ENCODE results near the gene NGF.

Gene NGF

DNA sequence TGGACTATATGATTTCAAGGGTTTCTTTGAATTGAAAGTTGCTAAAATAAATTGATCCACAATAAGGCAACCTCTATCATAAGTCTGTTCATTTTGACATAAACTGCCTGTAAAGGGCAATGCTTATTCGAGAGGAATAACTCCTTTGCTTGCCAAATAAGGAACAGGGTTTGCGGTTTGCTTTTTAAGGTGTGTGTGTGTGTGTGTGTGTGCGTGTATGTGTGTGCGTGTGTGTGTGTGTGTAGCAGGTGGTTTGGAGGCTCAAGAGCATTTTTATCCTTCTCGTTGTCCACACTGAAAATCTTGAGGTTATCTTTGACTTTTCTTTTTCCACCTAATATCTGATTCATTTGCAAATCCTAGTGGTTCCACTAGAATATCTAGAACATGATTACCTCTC, 13.1 kb upstream of the NGF start:
- H3K36me3 ChIP-seq (ENCODE audit: control insufficient read depth in 4 of 4, insufficient read depth in 4 of 4, low read length in 3 of 4) = no peaks in the 10 kb centered on the region
- ChIA-PET POLR2A (no interaction called here), CTCF (no interaction called here)
- no peaks in the 10 kb centered on the region for H3K27me3 ChIP-seq (replicated peaks in 2 of 5; ENCODE audit: control insufficient read depth in 4 of 5, insufficient read depth in 5 of 5, low read length in 4 of 5)
- WGBS (ENCODE audit: insufficient coverage) = 50% methylated on average over 1 of the region's 5 CpGs
- H3K9me3 ChIP-seq (ENCODE audit: control extremely low read depth in 1 of 5, control insufficient read depth in 4 of 5, insufficient read depth in 2 of 5, low read depth in 1 of 5, low read length in 4 of 5) = no peaks in the 10 kb centered on the region
- H3K4me1 ChIP-seq (ENCODE audit: control extremely low read depth in 1 of 4, control insufficient read depth in 4 of 4, insufficient read depth in 4 of 4, low read length in 3 of 4) = no peaks in the 10 kb centered on the region
- peak; percentile 13 to 70 (median 35) for DNase-seq
- no peak overlapping the region for H3K4me3 ChIP-seq (ENCODE audit: control insufficient read depth in 1 of 7, extremely low read depth in 1 of 7, insufficient read depth in 4 of 7, low read depth in 2 of 7, low read length in 6 of 7)
- no peak overlapping the region for H3K27ac ChIP-seq (ENCODE audit: insufficient read depth in 1 of 2, low read depth in 1 of 2, low read length in 2 of 2, poor library complexity in 1 of 2, severe bottlenecking in 2 of 2)

DNA sequence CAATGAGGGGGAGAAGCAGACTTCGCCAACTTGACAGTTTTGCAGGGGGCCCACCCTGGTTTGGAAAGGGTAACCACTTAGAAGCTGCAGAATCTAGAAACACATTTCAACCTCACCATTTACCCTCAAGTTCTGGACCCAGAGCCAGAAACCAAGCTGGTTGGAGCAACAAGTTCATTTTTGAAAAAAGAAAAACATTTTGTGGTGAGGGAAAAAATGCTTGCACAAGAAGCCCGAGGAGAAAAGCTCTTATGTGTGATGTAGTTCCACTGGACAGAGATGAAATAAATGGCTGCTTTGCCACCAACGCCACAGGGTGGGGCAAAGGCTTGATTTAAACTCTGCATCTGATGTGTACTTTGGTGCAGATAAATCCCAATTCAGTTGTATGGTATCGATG, 10.6 kb upstream of the NGF start:
- Histone ChIP-seq H3K27ac (ENCODE audit: insufficient read depth in 1 of 2, low read depth in 1 of 2, low read length in 2 of 2, poor library complexity in 1 of 2, severe bottlenecking in 2 of 2) (no peak overlapping the region), H3K27me3 (replicated peaks in 2 of 5; ENCODE audit: control insufficient read depth in 4 of 5, insufficient read depth in 5 of 5, low read length in 4 of 5) (no peaks in the 10 kb centered on the region), H3K9me3 (ENCODE audit: control extremely low read depth in 1 of 5, control insufficient read depth in 4 of 5, insufficient read depth in 2 of 5, low read depth in 1 of 5, low read length in 4 of 5) (no peaks in the 10 kb centered on the region), H3K4me3 (ENCODE audit: control insufficient read depth in 1 of 7, extremely low read depth in 1 of 7, insufficient read depth in 4 of 7, low read depth in 2 of 7, low read length in 6 of 7) (no peak overlapping the region), H3K4me1 (ENCODE audit: control extremely low read depth in 1 of 4, control insufficient read depth in 4 of 4, insufficient read depth in 4 of 4, low read length in 3 of 4) (no peaks in the 10 kb centered on the region), H3K36me3 (ENCODE audit: control insufficient read depth in 4 of 4, insufficient read depth in 4 of 4, low read length in 3 of 4) (no peaks in the 10 kb centered on the region)
- 87% methylated on average over 3 of the region's 4 CpGs for WGBS (ENCODE audit: insufficient coverage)
- POLR2A ChIA-PET = no interaction called here
- no peak for DNase-seq
- CTCF ChIA-PET = interaction anchor here (1.6 kb wide), 1 partner anchor 10 kb away, joined by 5 read pairs; the partner anchor contains the start of gene NGF

DNA sequence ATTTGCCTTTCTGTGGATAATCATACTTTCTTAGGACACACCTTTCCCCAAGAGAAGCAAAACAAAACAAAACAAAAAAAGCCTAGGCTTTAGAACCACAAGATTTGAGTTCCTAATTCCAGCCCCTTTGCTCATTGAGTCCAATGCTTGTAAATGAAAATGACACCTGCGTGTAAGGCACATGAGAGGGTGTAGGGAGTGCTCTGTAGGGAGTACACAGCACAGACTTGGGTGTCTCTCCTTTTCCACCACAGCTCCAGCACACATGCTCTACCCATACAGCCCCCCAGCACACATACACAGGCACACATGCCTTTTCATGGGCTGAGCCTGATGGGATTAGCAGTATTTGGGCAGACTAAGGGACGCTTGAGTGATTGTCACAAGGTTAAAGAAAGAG, 9.2 kb upstream of the NGF start:
- ChIA-PET POLR2A (no interaction called here), CTCF (no interaction called here)
- H3K27me3 ChIP-seq (replicated peaks in 2 of 5; ENCODE audit: control insufficient read depth in 4 of 5, insufficient read depth in 5 of 5, low read length in 4 of 5) = peaks cover 0 to 2% (median 0%) of the 10 kb centered on the region in 5 experiments
- WGBS (ENCODE audit: insufficient coverage) = 100% methylated on average over 1 of the region's 2 CpGs
- H3K4me1 ChIP-seq (ENCODE audit: control extremely low read depth in 1 of 4, control insufficient read depth in 4 of 4, insufficient read depth in 4 of 4, low read length in 3 of 4) = no peaks in the 10 kb centered on the region
- no peaks in the 10 kb centered on the region for H3K36me3 ChIP-seq (ENCODE audit: control insufficient read depth in 4 of 4, insufficient read depth in 4 of 4, low read length in 3 of 4)
- no peaks in the 10 kb centered on the region for H3K9me3 ChIP-seq (ENCODE audit: control extremely low read depth in 1 of 5, control insufficient read depth in 4 of 5, insufficient read depth in 2 of 5, low read depth in 1 of 5, low read length in 4 of 5)
- H3K27ac ChIP-seq (ENCODE audit: insufficient read depth in 1 of 2, low read depth in 1 of 2, low read length in 2 of 2, poor library complexity in 1 of 2, severe bottlenecking in 2 of 2) = no peak overlapping the region
- H3K4me3 ChIP-seq (ENCODE audit: control insufficient read depth in 1 of 7, extremely low read depth in 1 of 7, insufficient read depth in 4 of 7, low read depth in 2 of 7, low read length in 6 of 7) = no peak overlapping the region
- DNase-seq = no peak

DNA sequence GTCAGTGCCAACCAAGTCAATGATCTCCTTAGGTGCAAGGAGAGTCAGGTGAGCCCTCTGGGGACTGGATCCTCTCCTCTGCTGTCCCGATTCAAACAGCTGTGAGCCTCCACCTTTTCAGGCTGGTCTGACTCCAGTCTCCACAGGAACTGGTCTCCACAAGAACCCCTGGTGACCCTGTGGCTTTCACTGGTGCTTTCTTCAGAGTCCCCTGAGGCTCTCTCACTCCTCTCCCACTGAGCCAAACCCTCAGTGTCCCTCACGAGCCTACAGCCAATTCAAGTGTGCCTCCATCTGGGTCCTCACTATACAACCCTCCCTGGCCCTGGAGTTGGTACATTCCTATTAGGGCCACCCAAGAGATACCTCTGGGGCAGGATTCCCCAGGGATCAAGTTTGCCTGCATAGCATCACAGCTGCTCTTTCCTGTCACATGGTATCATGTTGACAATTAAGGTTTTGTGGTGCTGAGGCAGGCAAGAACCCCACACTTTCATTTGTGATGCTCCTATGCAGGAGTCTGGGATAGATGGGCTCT, 5.2 kb upstream of the NGF start:
- POLR2A ChIA-PET = no interaction called here
- Histone ChIP-seq H3K4me1 (ENCODE audit: control extremely low read depth in 1 of 4, control insufficient read depth in 4 of 4, insufficient read depth in 4 of 4, low read length in 3 of 4) (peaks cover 0 to 4% (median 2%) of the 10 kb centered on the region in 4 experiments), H3K27me3 (replicated peaks in 2 of 5; ENCODE audit: control insufficient read depth in 4 of 5, insufficient read depth in 5 of 5, low read length in 4 of 5) (peaks cover 2 to 31% (median 24%) of the 10 kb centered on the region in 5 experiments), H3K36me3 (ENCODE audit: control insufficient read depth in 4 of 4, insufficient read depth in 4 of 4, low read length in 3 of 4) (no peaks in the 10 kb centered on the region), H3K9me3 (ENCODE audit: control extremely low read depth in 1 of 5, control insufficient read depth in 4 of 5, insufficient read depth in 2 of 5, low read depth in 1 of 5, low read length in 4 of 5) (no peaks in the 10 kb centered on the region), H3K27ac (ENCODE audit: insufficient read depth in 1 of 2, low read depth in 1 of 2, low read length in 2 of 2, poor library complexity in 1 of 2, severe bottlenecking in 2 of 2) (no peak overlapping the region), H3K4me3 (ENCODE audit: control insufficient read depth in 1 of 7, extremely low read depth in 1 of 7, insufficient read depth in 4 of 7, low read depth in 2 of 7, low read length in 6 of 7) (no peak overlapping the region)
- no peak for DNase-seq
- CTCF ChIA-PET = no interaction called here
- 86% methylated on average over 2 of the region's 2 CpGs for WGBS (ENCODE audit: insufficient coverage)

DNA sequence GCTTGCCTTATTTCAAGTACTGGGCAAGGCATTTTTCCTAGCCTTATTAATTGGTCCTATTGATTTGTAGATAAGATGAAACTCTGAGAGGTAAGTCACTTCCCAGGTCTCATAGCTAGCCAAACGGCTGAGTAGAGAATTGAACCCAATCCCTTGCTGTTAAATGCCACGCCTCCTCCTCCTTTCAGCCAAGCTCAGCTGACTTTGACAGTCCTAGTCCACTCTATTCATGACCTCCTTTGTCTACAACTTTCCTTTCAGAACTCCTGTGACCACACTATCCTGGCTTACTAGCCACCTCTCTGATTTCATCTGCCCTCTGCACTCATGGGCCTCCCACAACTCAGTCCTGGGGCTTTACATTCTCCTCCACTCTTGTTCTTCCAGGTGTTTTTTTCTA, 3.9 kb upstream of the NGF start:
- Histone ChIP-seq H3K4me3 (ENCODE audit: control insufficient read depth in 1 of 7, extremely low read depth in 1 of 7, insufficient read depth in 4 of 7, low read depth in 2 of 7, low read length in 6 of 7) (no peak overlapping the region), H3K27ac (ENCODE audit: insufficient read depth in 1 of 2, low read depth in 1 of 2, low read length in 2 of 2, poor library complexity in 1 of 2, severe bottlenecking in 2 of 2) (no peak overlapping the region), H3K4me1 (ENCODE audit: control extremely low read depth in 1 of 4, control insufficient read depth in 4 of 4, insufficient read depth in 4 of 4, low read length in 3 of 4) (peaks cover 0 to 15% (median 9%) of the 10 kb centered on the region in 4 experiments), H3K27me3 (replicated peaks in 2 of 5; ENCODE audit: control insufficient read depth in 4 of 5, insufficient read depth in 5 of 5, low read length in 4 of 5) (peaks cover 2 to 44% (median 27%) of the 10 kb centered on the region in 5 experiments), H3K36me3 (ENCODE audit: control insufficient read depth in 4 of 4, insufficient read depth in 4 of 4, low read length in 3 of 4) (no peaks in the 10 kb centered on the region), H3K9me3 (ENCODE audit: control extremely low read depth in 1 of 5, control insufficient read depth in 4 of 5, insufficient read depth in 2 of 5, low read depth in 1 of 5, low read length in 4 of 5) (no peaks in the 10 kb centered on the region)
- no peak for DNase-seq
- CTCF ChIA-PET = interaction anchor here (1.2 kb wide), 1 partner anchor 255 kb away, joined by 3 read pairs; no protein-coding TSS in a partner anchor
- POLR2A ChIA-PET = no interaction called here
- WGBS (ENCODE audit: insufficient coverage) = 92% methylated on average over 2 of the region's 2 CpGs

DNA sequence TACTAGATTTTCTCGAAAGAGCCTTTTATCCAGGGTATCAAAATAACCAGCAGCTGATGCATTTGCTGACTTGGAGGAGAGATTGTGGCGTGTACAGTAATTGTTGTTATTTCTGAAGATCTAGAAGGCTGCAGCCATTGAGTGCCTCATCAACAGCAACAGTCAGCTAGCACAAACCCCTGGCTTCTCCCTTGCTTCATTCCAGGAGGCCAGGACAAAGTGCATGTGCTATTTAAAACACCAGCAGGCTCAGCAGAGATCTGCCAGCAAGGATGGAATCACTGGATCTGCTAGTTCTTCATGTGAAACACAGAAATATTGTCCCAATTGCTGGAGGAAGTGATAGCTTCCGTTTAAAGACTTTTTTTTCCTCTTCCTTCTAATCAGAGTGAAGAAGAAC, 2.8 kb upstream of the NGF start:
- ChIA-PET POLR2A (no interaction called here), CTCF (interaction anchor here (0.6 to 1.2 kb wide), 2 partner anchors 198 to 256 kb away, joined by 3 read pairs; no protein-coding TSS in a partner anchor)
- Histone ChIP-seq H3K36me3 (ENCODE audit: control insufficient read depth in 4 of 4, insufficient read depth in 4 of 4, low read length in 3 of 4) (no peaks in the 10 kb centered on the region), H3K9me3 (ENCODE audit: control extremely low read depth in 1 of 5, control insufficient read depth in 4 of 5, insufficient read depth in 2 of 5, low read depth in 1 of 5, low read length in 4 of 5) (no peaks in the 10 kb centered on the region), H3K27me3 (replicated peaks in 2 of 5; ENCODE audit: control insufficient read depth in 4 of 5, insufficient read depth in 5 of 5, low read length in 4 of 5) (peaks cover 2 to 55% (median 34%) of the 10 kb centered on the region in 5 experiments), H3K4me3 (ENCODE audit: control insufficient read depth in 1 of 7, extremely low read depth in 1 of 7, insufficient read depth in 4 of 7, low read depth in 2 of 7, low read length in 6 of 7) (no peak overlapping the region), H3K27ac (ENCODE audit: insufficient read depth in 1 of 2, low read depth in 1 of 2, low read length in 2 of 2, poor library complexity in 1 of 2, severe bottlenecking in 2 of 2) (no peak overlapping the region), H3K4me1 (ENCODE audit: control extremely low read depth in 1 of 4, control insufficient read depth in 4 of 4, insufficient read depth in 4 of 4, low read length in 3 of 4) (peaks cover 0 to 15% (median 9%) of the 10 kb centered on the region in 4 experiments)
- WGBS (ENCODE audit: insufficient coverage) = 100% methylated on average over 1 of the region's 3 CpGs
- DNase-seq = no peak

DNA sequence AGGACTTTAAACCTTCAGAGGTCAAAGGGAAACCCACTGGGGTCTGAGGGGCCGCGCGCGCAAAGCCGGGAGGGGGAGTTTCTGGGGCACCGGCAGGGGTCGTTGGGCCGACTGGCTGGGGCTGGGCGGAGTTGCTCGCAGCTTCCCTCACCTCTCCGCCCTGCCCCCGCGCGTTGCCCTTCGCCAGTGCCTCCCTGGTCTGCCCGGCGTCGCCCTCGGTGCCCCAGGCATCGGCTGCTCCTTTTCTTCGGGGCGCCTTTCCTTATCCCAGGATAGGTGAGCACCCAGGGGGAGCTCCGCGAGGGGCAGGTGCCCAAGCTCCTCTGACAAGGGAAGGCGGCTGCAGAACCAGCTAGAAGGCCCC, 390 bp upstream of the NGF start:
- WGBS (ENCODE audit: insufficient coverage) = 13% methylated on average over 25 of the region's 25 CpGs
- POLR2A ChIA-PET = no interaction called here
- Histone ChIP-seq H3K36me3 (ENCODE audit: control insufficient read depth in 4 of 4, insufficient read depth in 4 of 4, low read length in 3 of 4) (no peaks in the 10 kb centered on the region), H3K4me3 (ENCODE audit: control insufficient read depth in 1 of 7, extremely low read depth in 1 of 7, insufficient read depth in 4 of 7, low read depth in 2 of 7, low read length in 6 of 7) (peak overlapping the region in 4 of 7 experiments; percentile 26 to 69 (median 61)), H3K4me1 (ENCODE audit: control extremely low read depth in 1 of 4, control insufficient read depth in 4 of 4, insufficient read depth in 4 of 4, low read length in 3 of 4) (peaks cover 0 to 15% (median 9%) of the 10 kb centered on the region in 4 experiments), H3K27me3 (replicated peaks in 2 of 5; ENCODE audit: control insufficient read depth in 4 of 5, insufficient read depth in 5 of 5, low read length in 4 of 5) (peaks cover 2 to 66% (median 37%) of the 10 kb centered on the region in 5 experiments), H3K9me3 (ENCODE audit: control extremely low read depth in 1 of 5, control insufficient read depth in 4 of 5, insufficient read depth in 2 of 5, low read depth in 1 of 5, low read length in 4 of 5) (no peaks in the 10 kb centered on the region), H3K27ac (ENCODE audit: insufficient read depth in 1 of 2, low read depth in 1 of 2, low read length in 2 of 2, poor library complexity in 1 of 2, severe bottlenecking in 2 of 2) (no peak overlapping the region)
- CTCF ChIA-PET = interaction anchor here (0.7 to 1.4 kb wide), 2 partner anchors 10 to 138 kb away, joined by 3 to 5 read pairs; no protein-coding TSS in a partner anchor
- DNase-seq = no peak
